HAP-1 (cell line): ENCODE data around the gene GDPGP1.

ENCODE experiments used
- DNase-seq, 2 experiments: peaks; one replicate each; pipeline ENCODE4 v3.0.0-alpha.2; 2016 to 2020; ENCODE audit warnings: low spot score in 2 of 2
- H3K27me3 ChIP-seq: fragments of 250-450 bp; sonication (Bioruptor Pico); 2 replicates; pipeline ENCODE4 v1.5.1; 2020; ENCODE audit warnings: low read depth, mild to moderate bottlenecking, moderate library complexity
- H3K36me3 ChIP-seq: fragments of 250-450 bp; sonication (Bioruptor Pico); replicated peaks from 2 replicates; pipeline ENCODE4 v1.5.1; 2020; ENCODE audit warnings: mild to moderate bottlenecking
- H3K4me1 ChIP-seq: fragments of 250-450 bp; sonication (Bioruptor Pico); 2 replicates; pipeline ENCODE4 v1.5.1; 2020; ENCODE audit warnings: mild to moderate bottlenecking
- H3K4me3 ChIP-seq: fragments of 250-450 bp; sonication (Bioruptor Pico); 2 replicates; pipeline ENCODE4 v1.5.1; 2020; ENCODE audit warnings: mild to moderate bottlenecking, moderate library complexity
- H3K9me3 ChIP-seq: fragments of 250-450 bp; sonication (Bioruptor Pico); 2 replicates; pipeline ENCODE4 v1.5.1; 2020; ENCODE audit warnings: mild to moderate bottlenecking, moderate library complexity
- in situ Hi-C: fragments of 300-500 bp; cut with MboI; formaldehyde crosslinking; loops from 3 replicates; pipeline ENCODE4 v1.14.3; 2020; ENCODE audit warnings: low sequenced_read_pairs, inconsistent platforms, mixed read lengths

The GDPGP1 gene

GRCh38 chr15:90211009-90211408 lies 23.0 kb upstream of the GDPGP1 start:
- Histone ChIP-seq H3K4me1 (no peaks in the 10 kb centered on the region), H3K27me3 (no peaks in the 10 kb centered on the region), H3K9me3 (no peaks in the 10 kb centered on the region), H3K4me3 (no peak overlapping the region), H3K36me3 (no peaks in the 10 kb centered on the region)
- DNase-seq, result no peak
- in situ Hi-C loops, result no loop called here

GRCh38 chr15:90211440-90212143 lies 22.4 kb upstream of the GDPGP1 start:
- Histone ChIP-seq H3K4me1 (no peaks in the 10 kb centered on the region), H3K36me3 (no peaks in the 10 kb centered on the region), H3K27me3 (no peaks in the 10 kb centered on the region), H3K9me3 (no peaks in the 10 kb centered on the region), H3K4me3 (no peak overlapping the region)
- in situ Hi-C loops, result no loop called here
- DNase-seq, result no peak

- H3K36me3 ChIP-seq, result no peaks in the 10 kb centered on the region
- no peak overlapping the region for H3K4me3 ChIP-seq
- H3K27me3 ChIP-seq, result no peaks in the 10 kb centered on the region
- no peaks in the 10 kb centered on the region for H3K4me1 ChIP-seq
- H3K9me3 ChIP-seq, result no peaks in the 10 kb centered on the region
- in situ Hi-C loops, result no loop called here
- DNase-seq, result no peak
Observed at GRCh38 chr15:90212221-90213098, 21.5 kb upstream of the GDPGP1 start.

- H3K4me3 ChIP-seq, result no peak overlapping the region
- H3K36me3 ChIP-seq, result no peaks in the 10 kb centered on the region
- no peaks in the 10 kb centered on the region for H3K9me3 ChIP-seq
- no peaks in the 10 kb centered on the region for H3K27me3 ChIP-seq
- H3K4me1 ChIP-seq, result no peaks in the 10 kb centered on the region
- peak in 1 of 2 experiments; percentile 23 for DNase-seq
- in situ Hi-C loops, result no loop called here
Observed at GRCh38 chr15:90213122-90213817, 20.7 kb upstream of the GDPGP1 start.

- no peaks in the 10 kb centered on the region for H3K9me3 ChIP-seq
- in situ Hi-C loops, result no loop called here
- no peaks in the 10 kb centered on the region for H3K36me3 ChIP-seq
- no peaks in the 10 kb centered on the region for H3K4me1 ChIP-seq
- no peaks in the 10 kb centered on the region for H3K27me3 ChIP-seq
- DNase-seq, result no peak
- no peak overlapping the region for H3K4me3 ChIP-seq
Observed at GRCh38 chr15:90213818-90214204, 20.2 kb upstream of the GDPGP1 start.

GRCh38 chr15:90214553-90215196 lies 19.3 kb upstream of the GDPGP1 start:
- no peaks in the 10 kb centered on the region for H3K27me3 ChIP-seq
- no peak for DNase-seq
- no peaks in the 10 kb centered on the region for H3K9me3 ChIP-seq
- H3K36me3 ChIP-seq, result no peaks in the 10 kb centered on the region
- in situ Hi-C loops, result loop anchor here (5.0 kb wide), 1 partner anchor 52 kb away; no protein-coding TSS in a partner anchor
- H3K4me3 ChIP-seq, result no peak overlapping the region
- no peaks in the 10 kb centered on the region for H3K4me1 ChIP-seq

- Histone ChIP-seq H3K9me3 (no peaks in the 10 kb centered on the region), H3K4me3 (no peak overlapping the region), H3K36me3 (no peaks in the 10 kb centered on the region), H3K4me1 (no peaks in the 10 kb centered on the region), H3K27me3 (no peaks in the 10 kb centered on the region)
- in situ Hi-C loops, result loop anchor here (5.0 kb wide), 1 partner anchor 56 kb away; no protein-coding TSS in a partner anchor
- no peak for DNase-seq
Observed at GRCh38 chr15:90217671-90218394, 16.2 kb upstream of the GDPGP1 start.

GRCh38 chr15:90219421-90220141 lies 14.4 kb upstream of the GDPGP1 start:
- Histone ChIP-seq H3K4me3 (no peak overlapping the region), H3K4me1 (no peaks in the 10 kb centered on the region), H3K36me3 (peaks cover 4% of the 10 kb centered on the region), H3K9me3 (no peaks in the 10 kb centered on the region), H3K27me3 (no peaks in the 10 kb centered on the region)
- peak in 1 of 2 experiments; percentile 70 for DNase-seq
- in situ Hi-C loops, result loop anchor here (5.0 kb wide), 1 partner anchor 57 kb away; no protein-coding TSS in a partner anchor

- H3K9me3 ChIP-seq, result no peaks in the 10 kb centered on the region
- no peak overlapping the region for H3K4me3 ChIP-seq
- H3K4me1 ChIP-seq, result no peaks in the 10 kb centered on the region
- peak; percentile 28 to 78 for DNase-seq
- no peaks in the 10 kb centered on the region for H3K27me3 ChIP-seq
- in situ Hi-C loops, result no loop called here
- H3K36me3 ChIP-seq, result peaks cover 16% of the 10 kb centered on the region
Observed at GRCh38 chr15:90221246-90221900, 12.6 kb upstream of the GDPGP1 start.

- in situ Hi-C loops, result no loop called here
- H3K36me3 ChIP-seq, result peaks cover 16% of the 10 kb centered on the region
- H3K27me3 ChIP-seq, result no peaks in the 10 kb centered on the region
- no peaks in the 10 kb centered on the region for H3K9me3 ChIP-seq
- no peak for DNase-seq
- H3K4me3 ChIP-seq, result no peak overlapping the region
- H3K4me1 ChIP-seq, result no peaks in the 10 kb centered on the region
Observed at GRCh38 chr15:90222547-90222946, 11.5 kb upstream of the GDPGP1 start.

- Histone ChIP-seq H3K4me3 (no peak overlapping the region), H3K9me3 (no peaks in the 10 kb centered on the region), H3K4me1 (no peaks in the 10 kb centered on the region), H3K27me3 (no peaks in the 10 kb centered on the region), H3K36me3 (peaks cover 22% of the 10 kb centered on the region)
- no peak for DNase-seq
- in situ Hi-C loops, result no loop called here
Observed at GRCh38 chr15:90223441-90224165, 10.4 kb upstream of the GDPGP1 start.

GRCh38 chr15:90225047-90225446 lies 9.0 kb upstream of the GDPGP1 start:
- Histone ChIP-seq H3K27me3 (no peaks in the 10 kb centered on the region), H3K4me3 (no peak overlapping the region), H3K36me3 (peaks cover 32% of the 10 kb centered on the region), H3K4me1 (no peaks in the 10 kb centered on the region), H3K9me3 (no peaks in the 10 kb centered on the region)
- in situ Hi-C loops, result no loop called here
- DNase-seq, result no peak
